ENCODE data around the gene MPZL2. TPM values are rescaled to one million over a fixed set of nuclear protein-coding genes. Genes with fewer than 3 reads are reported as not detected.

MPZL2 gene
- total RNA-seq, 1 experiment from 2014 or later = 0.26 TPM

GRCh38 chr11:118227865-118228785, 36.0 kb downstream of the MPZL2 start:
- H4K20me1 ChIP-seq (ENCODE audit: control insufficient read depth, insufficient read depth, insufficient read length) = no peaks in the 10 kb centered on the region
- no CpG with 5 or more reads among the region's 8 CpGs for whole genome bisulfite sequencing (ENCODE audit: extremely low coverage, insufficient read length, low lambda C conversion rate)

More at GRCh38 chr11:118227865-118228785, 36.0 kb downstream of the MPZL2 start:
- Histone ChIP-seq H3K4me2 (ENCODE audit: insufficient read depth, insufficient read length, low read length) (no peak overlapping the region), H2AFZ (ENCODE audit: low read length) (no peak overlapping the region), H3K14ac (ENCODE audit: insufficient read depth, low read length) (no peak overlapping the region), H3K79me1 (ENCODE audit: insufficient read depth, low read depth, low read length, poor library complexity, severe bottlenecking) (no peaks in the 10 kb centered on the region), H2BK120ac (ENCODE audit: low read depth, low read length, poor library complexity, severe bottlenecking) (no peak overlapping the region), H3K18ac (ENCODE audit: insufficient read length, low read depth, low read length) (no peak overlapping the region), H3K27ac (ENCODE audit: insufficient read length, low read depth, low read length) (no peak overlapping the region), H3K56ac (ENCODE audit: insufficient read length, low read depth, low read length) (no peak overlapping the region), H3K23me2 (ENCODE audit: insufficient read length, low read depth, low read length, poor library complexity, severe bottlenecking) (no peaks in the 10 kb centered on the region), H2BK15ac (ENCODE audit: low read depth, low read length) (no peak overlapping the region), H2BK12ac (ENCODE audit: insufficient read length, low read depth, low read length) (no peak overlapping the region), H3K79me2 (ENCODE audit: insufficient read depth, low read length) (no peaks in the 10 kb centered on the region), H3K9me3 (ENCODE audit: control insufficient read depth, low read depth, low read length) (no peaks in the 10 kb centered on the region), H2BK5ac (ENCODE audit: insufficient read length, low read length) (no peak overlapping the region), H3K9ac (ENCODE audit: extremely low read depth, insufficient read length, low read length) (no peak overlapping the region), H4K5ac (ENCODE audit: insufficient read length, low read depth, low read length) (no peak overlapping the region), H3T11ph (ENCODE audit: low read length) (no peak overlapping the region), H3K23ac (ENCODE audit: insufficient read length, low read depth, low read length) (no peak overlapping the region), H2AK5ac (ENCODE audit: insufficient read length, low read length) (no peak overlapping the region), H4K8ac (replicated peaks; ENCODE audit: insufficient read length, low read depth, low read length) (no peak overlapping the region), H2BK20ac (ENCODE audit: low read depth, low read length, poor library complexity, severe bottlenecking) (no peak overlapping the region), H3K27me3 (ENCODE audit: insufficient read depth, low read length) (no peaks in the 10 kb centered on the region), H3K4me1 (ENCODE audit: insufficient read depth, low read length) (no peaks in the 10 kb centered on the region), H3K4ac (ENCODE audit: low read depth, low read length) (no peak overlapping the region), H4K91ac (ENCODE audit: insufficient read length, low read depth, low read length) (no peak overlapping the region)
- no peak overlapping the region for H3K4me3 Mint-ChIP-seq
- H3K9me3 Mint-ChIP-seq = no peaks in the 10 kb centered on the region
- no peak for DNase-seq
- no peak for TF ChIP-seq CTCF (conservative IDR thresholded peaks at IDR 0.05)
- peaks cover 13% of the 10 kb centered on the region for H3K27me3 Mint-ChIP-seq (ENCODE audit: low read depth)
- no peaks in the 10 kb centered on the region for H3K36me3 Mint-ChIP-seq (ENCODE audit: insufficient read depth in 1 of 3, low read depth in 3 of 3)
- no peak overlapping the region for H3K27ac Mint-ChIP-seq
- no peaks in the 10 kb centered on the region for H3K4me1 Mint-ChIP-seq

Data from H9 (cell line).